ENCODE results near the gene HLA-DQA1.

GRCh38 chr6:32613475-32613874 is 23.7 kb upstream of the HLA-DQA1 start:
- TF ChIP-seq, protein P1, sequence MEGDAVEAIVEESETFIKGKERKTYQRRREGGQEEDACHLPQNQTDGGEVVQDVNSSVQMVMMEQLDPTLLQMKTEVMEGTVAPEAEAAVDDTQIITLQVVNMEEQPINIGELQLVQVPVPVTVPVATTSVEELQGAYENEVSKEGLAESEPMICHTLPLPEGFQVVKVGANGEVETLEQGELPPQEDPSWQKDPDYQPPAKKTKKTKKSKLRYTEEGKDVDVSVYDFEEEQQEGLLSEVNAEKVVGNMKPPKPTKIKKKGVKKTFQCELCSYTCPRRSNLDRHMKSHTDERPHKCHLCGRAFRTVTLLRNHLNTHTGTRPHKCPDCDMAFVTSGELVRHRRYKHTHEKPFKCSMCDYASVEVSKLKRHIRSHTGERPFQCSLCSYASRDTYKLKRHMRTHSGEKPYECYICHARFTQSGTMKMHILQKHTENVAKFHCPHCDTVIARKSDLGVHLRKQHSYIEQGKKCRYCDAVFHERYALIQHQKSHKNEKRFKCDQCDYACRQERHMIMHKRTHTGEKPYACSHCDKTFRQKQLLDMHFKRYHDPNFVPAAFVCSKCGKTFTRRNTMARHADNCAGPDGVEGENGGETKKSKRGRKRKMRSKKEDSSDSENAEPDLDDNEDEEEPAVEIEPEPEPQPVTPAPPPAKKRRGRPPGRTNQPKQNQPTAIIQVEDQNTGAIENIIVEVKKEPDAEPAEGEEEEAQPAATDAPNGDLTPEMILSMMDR (IDR thresholded peaks at IDR 0.05) = no peak
- no peak for TF ChIP-seq POLR2A (IDR thresholded peaks at IDR 0.05)
